GM12872 (cell line): Measurements from ENCODE around the gene TMEM178A.

Experiments
- CTCF ChIP-seq: IDR thresholded peaks from 3 replicates; pipeline ENCODE4 v1.5.1; 2011; ENCODE audit warnings: low read depth, mild to moderate bottlenecking, low read length, moderate library complexity; ENCODE audit not compliant: insufficient read depth

Gene TMEM178A

GRCh38 chr2:39638581-39638980 lies 27.1 kb upstream of the TMEM178A start:
- no peak for TF ChIP-seq CTCF

DNA sequence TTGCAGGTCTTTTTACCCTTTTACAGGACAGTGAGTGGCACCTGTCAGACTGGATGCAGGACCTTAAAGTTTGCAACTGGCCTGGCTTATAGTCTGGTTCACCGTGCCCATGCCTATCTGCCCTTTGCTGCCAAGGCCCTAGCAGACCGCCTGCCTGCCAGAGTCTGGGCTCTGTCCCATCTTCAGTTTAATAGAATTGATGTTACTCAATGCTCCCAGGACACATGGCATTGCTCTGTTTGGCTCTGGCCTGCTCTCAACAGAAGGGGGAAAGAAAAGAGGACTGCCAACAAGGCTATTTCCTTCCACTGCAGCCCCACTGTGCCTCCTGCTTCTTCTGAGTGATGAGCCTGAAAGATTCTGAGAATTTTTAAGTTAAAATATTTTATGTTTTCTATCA lies 25.6 kb upstream of the TMEM178A start:
- TF ChIP-seq CTCF = no peak

DNA sequence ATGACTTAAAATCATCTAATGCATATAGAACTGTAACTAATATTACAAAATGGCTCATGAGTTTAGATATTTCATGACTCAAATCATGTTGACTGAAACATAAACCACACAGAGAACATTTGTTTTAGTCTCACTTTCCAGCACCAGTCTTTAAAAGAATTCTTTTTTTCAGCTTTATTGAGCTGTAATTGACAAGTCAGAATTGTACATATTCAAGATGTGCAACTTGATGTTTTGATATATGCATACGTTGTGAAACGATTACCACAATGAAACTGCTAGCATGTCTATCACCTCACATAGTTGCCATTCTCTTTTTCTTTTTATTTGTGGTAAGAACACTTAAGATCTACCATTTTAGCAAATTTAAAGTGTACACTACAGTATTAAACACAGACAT lies 25.0 kb upstream of the TMEM178A start:
- TF ChIP-seq CTCF = no peak

- TF ChIP-seq CTCF = no peak
These were observed 24.1 kb upstream of the TMEM178A start for GRCh38 chr2:39641635-39642034.

- TF ChIP-seq CTCF = no peak
These were observed 23.5 kb upstream of the TMEM178A start for GRCh38 chr2:39642051-39642718.

DNA sequence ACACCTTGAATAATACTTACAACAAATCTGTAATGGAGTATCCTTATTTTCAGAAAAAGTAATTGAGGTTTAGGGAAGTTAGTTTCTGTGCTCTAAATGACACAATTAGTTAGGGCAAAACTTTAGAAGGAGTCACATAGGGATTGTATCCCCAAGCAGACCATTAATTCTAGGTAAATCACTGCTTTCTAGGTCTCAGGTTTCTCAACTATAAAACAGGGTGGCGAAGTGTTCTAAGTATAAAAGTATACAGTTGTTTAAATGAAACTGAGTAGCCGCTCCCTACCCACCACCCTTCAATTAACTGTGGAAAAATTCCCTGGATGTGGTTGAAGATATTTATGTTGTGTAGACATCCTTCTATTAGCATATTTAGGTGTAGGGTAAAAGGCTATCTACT lies 19.9 kb upstream of the TMEM178A start:
- no peak for TF ChIP-seq CTCF

- TF ChIP-seq CTCF = no peak
These were observed 19.4 kb upstream of the TMEM178A start for GRCh38 chr2:39646267-39646666.
